Endothelial cell of umbilical vein (primary cell): ENCODE measurements around the gene C6orf89. TPM values are rescaled to one million over a fixed set of nuclear protein-coding genes. Genes with fewer than 3 reads are reported as not detected.

Source experiments
- BruUV-seq: library from RNA; stranded (reverse); fragments of 400-500 nt; replicated peaks from 2 replicates; lab custom pipeline; 2021; lab: Mats Ljungman, UMichigan
- CTCF ChIA-PET: fragments of 300-600, 350-600 bp; sonication (Branson Sonifier 250); formaldehyde crosslinking; loops from one replicate; lab custom pipeline; 2021; ENCODE audit warnings: antibody characterized with exemption, inconsistent platforms; lab: Charles Lee
- POLR2A ChIA-PET: fragments of 300-600, 350-600 bp; sonication (Branson Sonifier 250); formaldehyde crosslinking; loops from one replicate; lab custom pipeline; 2021; ENCODE audit warnings: antibody characterized with exemption, inconsistent platforms; lab: Charles Lee
- DNase-seq: peaks from one replicate; pipeline ENCODE4 v3.0.0-alpha.2; 2011; ENCODE audit warnings: low read depth, low spot score
- FAIRE-seq: peaks from 2 replicates; lab custom pipeline; 2011; peaks lifted over from hg19 to GRCh38; lab: Jason Lieb, UNC
- H2AFZ ChIP-seq: 2 replicates; pipeline ENCODE4 v1.6.0; 2012; ENCODE audit warnings: low read depth, low read length, control low read depth, inconsistent platforms
- H3K27ac ChIP-seq: 2 replicates; pipeline ENCODE4 v1.5.1; 2011; ENCODE audit warnings: low read depth, mild to moderate bottlenecking, control low read depth, low read length, moderate library complexity; ENCODE audit not compliant: insufficient read depth
- H3K27me3 ChIP-seq, 2 experiments: 2 replicates each; pipeline versions ENCODE4 v1.6.0 to v1.6.1; 2011; ENCODE audit warnings: low read length in 2 of 2, mixed read lengths in 1 of 2; ENCODE audit not compliant: control insufficient read depth in 2 of 2, insufficient read depth in 2 of 2
- H3K36me3 ChIP-seq, 2 experiments: 2 replicates in 1 of 2; 3 replicates in 1 of 2; pipeline ENCODE4 v1.5.1; 2011; ENCODE audit warnings: low read length in 2 of 2, mild to moderate bottlenecking in 1 of 2, moderate library complexity in 1 of 2; ENCODE audit not compliant: control insufficient read depth in 2 of 2, insufficient read depth in 2 of 2; ENCODE audit errors: extremely low read depth in 1 of 2
- H3K4me1 ChIP-seq: 3 replicates; pipeline ENCODE4 v1.5.1; 2011; ENCODE audit warnings: mild to moderate bottlenecking, low read length; ENCODE audit not compliant: control insufficient read depth, insufficient read depth; ENCODE audit errors: extremely low read depth
- H3K4me2 ChIP-seq: 2 replicates; pipeline ENCODE4 v1.6.1; 2011; ENCODE audit warnings: low read length, control low read depth, mixed read lengths; ENCODE audit not compliant: insufficient read depth
- H3K4me3 ChIP-seq, 3 experiments: fragments of 200-600 bp in 1 of 3; sonication (generic), shearing (Covaris generic) in 1 of 3; replicated peaks in 1 of 3; 2 replicates each; pipeline ENCODE4 v1.5.1; 2011 to 2016; ENCODE audit warnings: control low read depth in 3 of 3, low read length in 3 of 3, mild to moderate bottlenecking in 2 of 3, inconsistent platforms in 1 of 3, low read depth in 1 of 3, moderate library complexity in 1 of 3; ENCODE audit not compliant: insufficient read depth in 1 of 3
- H3K79me2 ChIP-seq: 2 replicates; pipeline ENCODE4 v1.6.0; 2012; ENCODE audit warnings: low read length, inconsistent platforms; ENCODE audit not compliant: control insufficient read depth, insufficient read depth
- H3K9ac ChIP-seq: replicated peaks from 2 replicates; pipeline ENCODE3; 2011; ENCODE audit warnings: low read length, control low read depth; ENCODE audit not compliant: insufficient read depth; ENCODE audit errors: extremely low read depth
- H3K9me1 ChIP-seq: replicated peaks from 3 replicates; pipeline ENCODE4 v1.6.0; 2011; ENCODE audit warnings: mild to moderate bottlenecking, low read length; ENCODE audit not compliant: control insufficient read depth, insufficient read depth; ENCODE audit errors: extremely low read depth
- H3K9me3 ChIP-seq: replicated peaks from 2 replicates; pipeline ENCODE4 v1.5.1; 2012; ENCODE audit warnings: low read length, inconsistent platforms; ENCODE audit not compliant: control insufficient read depth, insufficient read depth
- H4K20me1 ChIP-seq: replicated peaks from 2 replicates; pipeline ENCODE3; 2011; ENCODE audit warnings: mild to moderate bottlenecking, low read length; ENCODE audit not compliant: control insufficient read depth, insufficient read depth; ENCODE audit errors: extremely low read depth
- EZH2 ChIP-seq: IDR thresholded peaks from 2 replicates; pipeline ENCODE4 v1.6.1; 2012; ENCODE audit warnings: borderline replicate concordance, low read depth, mild to moderate bottlenecking, moderate library complexity, low read length, inconsistent platforms; ENCODE audit not compliant: severe bottlenecking
- FOS ChIP-seq: IDR thresholded peaks from 2 replicates; pipeline ENCODE4 v1.6.1; 2011; ENCODE audit warnings: mild to moderate bottlenecking, low read length, moderate library complexity, borderline replicate concordance; ENCODE audit not compliant: insufficient read depth
- GATA2 ChIP-seq: IDR thresholded peaks from 2 replicates; pipeline ENCODE4 v1.7.0; 2011; ENCODE audit warnings: low read depth, mild to moderate bottlenecking, moderate library complexity, mixed read lengths, low read length; ENCODE audit not compliant: insufficient read length, insufficient read depth
- JUN ChIP-seq: IDR thresholded peaks from 2 replicates; pipeline ENCODE4 v1.6.1; 2011; ENCODE audit warnings: borderline replicate concordance, low read depth; ENCODE audit not compliant: insufficient read length, insufficient read depth
- MAX ChIP-seq: IDR thresholded peaks from 2 replicates; pipeline ENCODE4 v1.6.1; 2011; ENCODE audit not compliant: insufficient read depth, insufficient read length
- MYC ChIP-seq: IDR thresholded peaks from one replicate; pipeline ENCODE4 v1.6.1; 2011; ENCODE audit warnings: mild to moderate bottlenecking, low read depth, low read length
- POLR2A ChIP-seq: IDR thresholded peaks from 2 replicates; pipeline ENCODE4 v1.6.1; 2012; ENCODE audit warnings: low read depth, mild to moderate bottlenecking, control low read depth, low read length
- POLR2AphosphoS5 ChIP-seq: IDR thresholded peaks from 2 replicates; pipeline ENCODE4 v1.6.1; 2012; ENCODE audit warnings: low read depth, mild to moderate bottlenecking, control low read depth, low read length, moderate library complexity; ENCODE audit not compliant: insufficient read depth
- dilution Hi-C: fragments of 300-500 bp; cut with MboI; formaldehyde crosslinking; loops from one replicate; pipeline ENCODE4 v1.15.0; 2019; ENCODE audit warnings: low sequenced_read_pairs; ENCODE audit not compliant: extremely low pct_ligation_motif_present
- intact Hi-C: fragments of 100-400 bp; cut with micrococcal nuclease; formaldehyde crosslinking; loops from one replicate; pipeline ENCODE4 v1.10.0; 2022
- polyA plus RNA-seq, 4 experiments: library from polyadenylated mRNA; depleted of rRNA in 3 of 4; stranded (reverse) in 3 of 4; unstranded in 1 of 4; fragments of >200 nt; gene quantifications; 2 replicates each; pipeline versions ENCODE4 v1.2.1 to v1.2.3, GENCODE V29; 2011 to 2012; ENCODE audit warnings: missing spikeins in 1 of 4
- total RNA-seq: library from RNA; stranded (reverse); gene quantifications from 2 replicates; pipeline ENCODE4 v1.2.3, GENCODE V29; 2021
- TF ChIP-seq, protein P1 (sequence below), 2 donors: IDR thresholded peaks; 1 replicate in 1 of 2; 2 replicates in 1 of 2; pipeline ENCODE4 v1.5.1; 2011; ENCODE audit warnings: low read length in 2 of 2, mild to moderate bottlenecking in 2 of 2, moderate library complexity in 2 of 2, control low read depth in 1 of 2, inconsistent platforms in 1 of 2, low read depth in 1 of 2; ENCODE audit not compliant: insufficient read depth in 1 of 2; ENCODE audit errors: extremely low read depth in 1 of 2

Gene C6orf89
- total and polyA plus RNA-seq, 2 donors (not counting 3 experiments of a cell fraction or from before 2014, with no cell fraction given) = 18.2 to 34.0 TPM

- no TSS peak for BruUV-seq
- Histone ChIP-seq H3K27me3 (no peaks in the 10 kb centered on the region), H2AFZ (no peak overlapping the region), H3K9ac (no peak overlapping the region), H3K4me3 (no peak overlapping the region), H3K36me3 (no peaks in the 10 kb centered on the region), H3K27ac (no peak overlapping the region), H3K9me1 (no peaks in the 10 kb centered on the region), H4K20me1 (no peaks in the 10 kb centered on the region), H3K79me2 (peaks cover 2% of the 10 kb centered on the region), H3K4me1 (peaks cover 12% of the 10 kb centered on the region), H3K4me2 (no peak overlapping the region), H3K9me3 (no peaks in the 10 kb centered on the region)
- dilution Hi-C loops (no loop called here), intact Hi-C loops (loop anchor here (1.0 kb wide), 5 partner anchors 9 to 326 kb away; no protein-coding TSS in a partner anchor)
- TF ChIP-seq EZH2 (no peak), GATA2 (no peak), MYC (no peak), POLR2A (no peak), FOS (no peak), JUN (no peak), POLR2AphosphoS5 (no peak), MAX (no peak)
- TF ChIP-seq, protein P1, sequence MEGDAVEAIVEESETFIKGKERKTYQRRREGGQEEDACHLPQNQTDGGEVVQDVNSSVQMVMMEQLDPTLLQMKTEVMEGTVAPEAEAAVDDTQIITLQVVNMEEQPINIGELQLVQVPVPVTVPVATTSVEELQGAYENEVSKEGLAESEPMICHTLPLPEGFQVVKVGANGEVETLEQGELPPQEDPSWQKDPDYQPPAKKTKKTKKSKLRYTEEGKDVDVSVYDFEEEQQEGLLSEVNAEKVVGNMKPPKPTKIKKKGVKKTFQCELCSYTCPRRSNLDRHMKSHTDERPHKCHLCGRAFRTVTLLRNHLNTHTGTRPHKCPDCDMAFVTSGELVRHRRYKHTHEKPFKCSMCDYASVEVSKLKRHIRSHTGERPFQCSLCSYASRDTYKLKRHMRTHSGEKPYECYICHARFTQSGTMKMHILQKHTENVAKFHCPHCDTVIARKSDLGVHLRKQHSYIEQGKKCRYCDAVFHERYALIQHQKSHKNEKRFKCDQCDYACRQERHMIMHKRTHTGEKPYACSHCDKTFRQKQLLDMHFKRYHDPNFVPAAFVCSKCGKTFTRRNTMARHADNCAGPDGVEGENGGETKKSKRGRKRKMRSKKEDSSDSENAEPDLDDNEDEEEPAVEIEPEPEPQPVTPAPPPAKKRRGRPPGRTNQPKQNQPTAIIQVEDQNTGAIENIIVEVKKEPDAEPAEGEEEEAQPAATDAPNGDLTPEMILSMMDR (IDR thresholded peaks at IDR 0.05; ENCODE audit: extremely low read depth in 1 of 2, insufficient read depth in 1 of 2, low read depth in 1 of 2, low read length in 2 of 2) = no peak
- FAIRE-seq (no peak), DNase-seq (no peak)
- POLR2A ChIA-PET = no interaction called here
- CTCF ChIA-PET = interaction anchor here (0.8 to 2.9 kb wide), 10 partner anchors 10 to 141 kb away, joined by 3 to 59 read pairs (median 10); partner anchors contain the start of gene PPIL1
These were observed 1.1 kb upstream of the C6orf89 start for GRCh38 chr6:36884610-36885009.
